Body of pancreas (tissue), 4 donors: Measurements from ENCODE around the gene TEX53. TPM values are rescaled to one million over a fixed set of nuclear protein-coding genes. Genes with fewer than 3 reads are reported as not detected.

Experiments used
- ATAC-seq: fragments of 150-250 bp; one replicate; pipeline ENCODE4 v1.9.1; 2016
- DNase-seq, 4 donors: peaks; one replicate each; pipeline ENCODE4 v3.0.0-alpha.2; 2019
- H3K27ac ChIP-seq, 4 donors: fragments of 200-600 bp; sonication (generic); 1 replicate in 3 of 4; 2 replicates in 1 of 4; pipeline versions ENCODE4 v1.5.1 to v1.6.1; 2016 to 2019; ENCODE audit warnings: mild to moderate bottlenecking in 1 of 4, mixed read lengths in 1 of 4, moderate library complexity in 1 of 4
- H3K27me3 ChIP-seq, 2 donors: fragments of 200-600 bp; sonication (generic); one replicate each; pipeline ENCODE4 v1.6.0; 2016; ENCODE audit warnings: mild to moderate bottlenecking in 1 of 2
- H3K36me3 ChIP-seq, 2 donors: fragments of 200-600 bp; sonication (generic); replicated peaks in 1 of 2; 2 replicates each; pipeline ENCODE4 v1.5.1; 2016; ENCODE audit warnings: low read depth in 2 of 2; ENCODE audit not compliant: insufficient read depth in 1 of 2
- H3K4me1 ChIP-seq: fragments of 200-600 bp; sonication (generic); one replicate; pipeline ENCODE4 v1.6.0; 2016
- H3K4me3 ChIP-seq, 2 donors: fragments of 200-600 bp; sonication (generic); 1 replicate in 1 of 2; 2 replicates in 1 of 2; pipeline ENCODE4 v1.5.1; 2016 to 2019
- H3K9me3 ChIP-seq, 3 donors: fragments of 200-600 bp; sonication (generic); 1 replicate in 2 of 3; 2 replicates in 1 of 3; pipeline ENCODE4 v1.5.1; 2016
- POLR2A ChIP-seq, 3 donors: fragments of 450-650 bp; IDR thresholded peaks; one replicate each; pipeline ENCODE4 v1.6.1; 2016; ENCODE audit warnings: antibody characterized with exemption in 3 of 3, mild to moderate bottlenecking in 2 of 3
- WGBS, 2 donors: methylation state at CpG; one replicate each; pipeline ENCODE4 v1.1.5; 2017; 5-methylcytosine and 5-hydroxymethylcytosine counted together
- intact Hi-C: fragments of 100-400 bp; cut with DNase I; formaldehyde crosslinking; loops from one replicate; pipeline ENCODE4 v1.15.1; 2023
- total RNA-seq, 2 donors: library from RNA; depleted of rRNA; stranded (reverse); fragments of >200 nt; gene quantifications; one replicate each; pipeline ENCODE4 v1.1.0, GENCODE V29; 2016
- TF ChIP-seq, protein P1 (sequence below), 7 experiments: fragments of 450-650 bp in 4 of 7; fragments of 200-600 bp in 3 of 7; sonication (generic) in 3 of 7; IDR thresholded peaks; one replicate each; pipeline ENCODE4 v1.5.1; 2016 to 2019; ENCODE audit warnings: antibody characterized with exemption in 7 of 7

The TEX53 gene
- total RNA-seq, 2 donors from 2014 or later: not detected

GRCh38 chr9:114691046-114691955 lies 33.7 kb upstream of the TEX53 start:
- H3K27me3 ChIP-seq: no peaks in the 10 kb centered on the region
- intact Hi-C loops: no loop called here
- no peak overlapping the region for H3K4me3 ChIP-seq
- no peak for TF ChIP-seq POLR2A (IDR thresholded peaks at IDR 0.05)
- TF ChIP-seq, protein P1, sequence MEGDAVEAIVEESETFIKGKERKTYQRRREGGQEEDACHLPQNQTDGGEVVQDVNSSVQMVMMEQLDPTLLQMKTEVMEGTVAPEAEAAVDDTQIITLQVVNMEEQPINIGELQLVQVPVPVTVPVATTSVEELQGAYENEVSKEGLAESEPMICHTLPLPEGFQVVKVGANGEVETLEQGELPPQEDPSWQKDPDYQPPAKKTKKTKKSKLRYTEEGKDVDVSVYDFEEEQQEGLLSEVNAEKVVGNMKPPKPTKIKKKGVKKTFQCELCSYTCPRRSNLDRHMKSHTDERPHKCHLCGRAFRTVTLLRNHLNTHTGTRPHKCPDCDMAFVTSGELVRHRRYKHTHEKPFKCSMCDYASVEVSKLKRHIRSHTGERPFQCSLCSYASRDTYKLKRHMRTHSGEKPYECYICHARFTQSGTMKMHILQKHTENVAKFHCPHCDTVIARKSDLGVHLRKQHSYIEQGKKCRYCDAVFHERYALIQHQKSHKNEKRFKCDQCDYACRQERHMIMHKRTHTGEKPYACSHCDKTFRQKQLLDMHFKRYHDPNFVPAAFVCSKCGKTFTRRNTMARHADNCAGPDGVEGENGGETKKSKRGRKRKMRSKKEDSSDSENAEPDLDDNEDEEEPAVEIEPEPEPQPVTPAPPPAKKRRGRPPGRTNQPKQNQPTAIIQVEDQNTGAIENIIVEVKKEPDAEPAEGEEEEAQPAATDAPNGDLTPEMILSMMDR (IDR thresholded peaks at IDR 0.05): no peak
- H3K27ac ChIP-seq: no peak overlapping the region
- H3K9me3 ChIP-seq: no peaks in the 10 kb centered on the region
- ATAC-seq (no peak), DNase-seq (no peak)
- no peaks in the 10 kb centered on the region for H3K36me3 ChIP-seq
- peaks cover 4% of the 10 kb centered on the region for H3K4me1 ChIP-seq
- 79 to 82% methylated on average over 11 of the region's 11 CpGs for WGBS, 2 donors

GRCh38 chr9:114690308-114690707 lies 32.7 kb upstream of the TEX53 start:
- ATAC-seq (no peak), DNase-seq (no peak)
- no peaks in the 10 kb centered on the region for H3K27me3 ChIP-seq
- H3K4me1 ChIP-seq: peaks cover 4% of the 10 kb centered on the region
- H3K4me3 ChIP-seq: no peak overlapping the region
- no peaks in the 10 kb centered on the region for H3K36me3 ChIP-seq
- intact Hi-C loops: no loop called here
- no peaks in the 10 kb centered on the region for H3K9me3 ChIP-seq
- 89 to 93% methylated on average over 4 of the region's 4 CpGs for WGBS, 2 donors
- no peak overlapping the region for H3K27ac ChIP-seq
- TF ChIP-seq, protein P1 (IDR thresholded peaks at IDR 0.05): no peak
- TF ChIP-seq POLR2A (IDR thresholded peaks at IDR 0.05): no peak

GRCh38 chr9:114689813-114690212 lies 32.2 kb upstream of the TEX53 start:
- no peak overlapping the region for H3K4me3 ChIP-seq
- ATAC-seq: no peak

GRCh38 chr9:114688909-114689610 lies 31.5 kb upstream of the TEX53 start:
- no peaks in the 10 kb centered on the region for H3K27me3 ChIP-seq
- no peak for TF ChIP-seq POLR2A (IDR thresholded peaks at IDR 0.05)
- TF ChIP-seq, protein P1 (IDR thresholded peaks at IDR 0.05): no peak
- 72 to 78% methylated on average over 3 of the region's 3 CpGs for WGBS, 2 donors
- no peak for DNase-seq
- H3K4me3 ChIP-seq: no peak overlapping the region
- no peaks in the 10 kb centered on the region for H3K36me3 ChIP-seq
- no peak for ATAC-seq
- no peak overlapping the region for H3K27ac ChIP-seq
- no peaks in the 10 kb centered on the region for H3K4me1 ChIP-seq
- intact Hi-C loops: no loop called here
- no peaks in the 10 kb centered on the region for H3K9me3 ChIP-seq

More at GRCh38 chr9:114689813-114690212, 32.2 kb upstream of the TEX53 start:
- peaks cover 4% of the 10 kb centered on the region for H3K4me1 ChIP-seq
- intact Hi-C loops: no loop called here
- no peak overlapping the region for H3K27ac ChIP-seq
- no peaks in the 10 kb centered on the region for H3K36me3 ChIP-seq
- TF ChIP-seq, protein P1 (IDR thresholded peaks at IDR 0.05): no peak
- TF ChIP-seq POLR2A (IDR thresholded peaks at IDR 0.05): no peak
- no peaks in the 10 kb centered on the region for H3K27me3 ChIP-seq
- H3K9me3 ChIP-seq: no peaks in the 10 kb centered on the region
- no peak for DNase-seq
- WGBS, 2 donors: 74% methylated on average over 7 of the region's 7 CpGs
